B cell (primary cell): Measurements from ENCODE around the gene FCN1. TPM values are rescaled to one million over a fixed set of nuclear protein-coding genes. Genes with fewer than 3 reads are reported as not detected.

Source experiments
- ATAC-seq: fragments of 200-7000 bp; cut with Tn5 transposase; one replicate; pipeline ENCODE4 v1.10.0; 2021; ENCODE audit warnings: low read depth, mild to moderate bottlenecking, moderate number of reproducible peaks, moderate library complexity
- CTCF ChIA-PET: fragments of 350-600 bp; sonication (Branson Sonifier 250); formaldehyde crosslinking; loops from one replicate; lab custom pipeline; 2021; ENCODE audit warnings: antibody characterized with exemption, inconsistent platforms; lab: Charles Lee
- POLR2A ChIA-PET: fragments of 350-600 bp; sonication (Branson Sonifier 250); formaldehyde crosslinking; loops from one replicate; lab custom pipeline; 2021; ENCODE audit warnings: antibody characterized with exemption; lab: Charles Lee
- DNase-seq: peaks from one replicate; pipeline ENCODE4 v3.0.0; 2013
- H2AFZ ChIP-seq: 2 replicates; pipeline ENCODE4 v1.6.1; 2012; ENCODE audit warnings: mild to moderate bottlenecking, low read depth, low read length; ENCODE audit not compliant: insufficient read depth, poor library complexity, severe bottlenecking
- H3K27ac ChIP-seq, 2 donors: 1 replicate in 1 of 2; 2 replicates in 1 of 2; pipeline ENCODE4 v1.5.1; 2012 to 2013; ENCODE audit warnings: low read length in 2 of 2, mild to moderate bottlenecking in 2 of 2, moderate library complexity in 1 of 2
- H3K27me3 ChIP-seq, 4 experiments: fragments of 200-600 bp in 1 of 4; sonication (generic) in 1 of 4; replicated peaks in 1 of 4; 1 replicate in 2 of 4; 2 replicates in 2 of 4; pipeline versions ENCODE4 v1.6.1 to v1.7.0; 2013 to 2016; ENCODE audit warnings: low read length in 3 of 4, mild to moderate bottlenecking in 2 of 4, mixed read lengths in 1 of 4, moderate library complexity in 1 of 4; ENCODE audit not compliant: insufficient read depth in 4 of 4, control insufficient read depth in 3 of 4; ENCODE audit errors: control extremely low read depth in 1 of 4
- H3K36me3 ChIP-seq, 2 experiments: replicated peaks in 1 of 2; 1 replicate in 1 of 2; 2 replicates in 1 of 2; pipeline versions ENCODE4 v1.6.1 to v1.7.1; 2013; ENCODE audit warnings: low read length in 1 of 2; ENCODE audit not compliant: insufficient read depth in 2 of 2, control insufficient read depth in 1 of 2; ENCODE audit errors: control extremely low read depth in 1 of 2, extremely low read depth in 1 of 2
- H3K4me1 ChIP-seq, 2 donors: fragments of 200-600 bp in 1 of 2; sonication (generic) in 1 of 2; 1 replicate in 1 of 2; 2 replicates in 1 of 2; pipeline versions ENCODE4 v1.5.1 to v1.6.1; 2013 to 2017; ENCODE audit warnings: low read length in 2 of 2; ENCODE audit not compliant: control insufficient read depth in 2 of 2, insufficient read depth in 2 of 2
- H3K4me2 ChIP-seq: replicated peaks from 2 replicates; pipeline ENCODE3; 2012; ENCODE audit warnings: mild to moderate bottlenecking, low read depth, low read length; ENCODE audit not compliant: poor library complexity, severe bottlenecking
- H3K4me3 ChIP-seq, 5 experiments: fragments of 200-600 bp in 1 of 5; sonication (generic) in 1 of 5; 1 replicate in 3 of 5; 2 replicates in 2 of 5; pipeline versions ENCODE4 v1.5.1 to v1.7.0; 2011 to 2016; ENCODE audit warnings: low read length in 4 of 5, mild to moderate bottlenecking in 4 of 5, low read depth in 2 of 5, control low read depth in 1 of 5, moderate library complexity in 1 of 5; ENCODE audit not compliant: insufficient read depth in 1 of 5; ENCODE audit errors: control extremely low read depth in 1 of 5, extremely low read depth in 1 of 5
- H3K79me2 ChIP-seq: fragments of 200-600 bp; sonication (generic); one replicate; pipeline ENCODE4 v1.6.0; 2016; ENCODE audit warnings: low read length; ENCODE audit not compliant: control insufficient read depth, insufficient read depth
- H3K9ac ChIP-seq: fragments of 200-600 bp; sonication (generic); 2 replicates; pipeline ENCODE4 v1.6.1; 2017; ENCODE audit warnings: mild to moderate bottlenecking, low read length, moderate library complexity
- H3K9me3 ChIP-seq, 3 donors: one replicate each; pipeline versions ENCODE4 v1.6.1 to v1.7.1; 2013; ENCODE audit warnings: low read length in 2 of 3; ENCODE audit not compliant: control insufficient read depth in 2 of 3, insufficient read depth in 1 of 3; ENCODE audit errors: control extremely low read depth in 1 of 3
- H4K20me1 ChIP-seq: 2 replicates; pipeline ENCODE4 v1.6.0; 2012; ENCODE audit warnings: mild to moderate bottlenecking, low read length; ENCODE audit not compliant: insufficient read depth, control insufficient read depth, poor library complexity, severe bottlenecking
- H3K27ac Mint-ChIP-seq: one replicate; pipeline ENCODE4 v1.8.0; 2021; ENCODE audit warnings: mixed read lengths
- H3K27me3 Mint-ChIP-seq: one replicate; pipeline ENCODE4 v1.8.0; 2021; ENCODE audit warnings: mixed read lengths
- H3K4me1 Mint-ChIP-seq: one replicate; pipeline ENCODE4 v1.8.0; 2021; ENCODE audit warnings: mixed read lengths
- H3K4me3 Mint-ChIP-seq: one replicate; pipeline ENCODE4 v1.8.0; 2021; ENCODE audit warnings: mixed read lengths
- H3K9me3 Mint-ChIP-seq: one replicate; pipeline ENCODE4 v1.8.0; 2022; ENCODE audit warnings: mixed read lengths; ENCODE audit not compliant: insufficient read depth
- EZH2 ChIP-seq: IDR thresholded peaks from 2 replicates; pipeline ENCODE4 v1.6.1; 2012; ENCODE audit warnings: borderline replicate concordance, low read depth, mild to moderate bottlenecking, moderate library complexity, low read length; ENCODE audit not compliant: insufficient read depth, poor library complexity, severe bottlenecking
- WGBS: methylation state at CpG from one replicate; pipeline ENCODE4 v1.1.5; 2013; ENCODE audit warnings: missing lambda C conversion rate; ENCODE audit not compliant: insufficient coverage; 5-methylcytosine and 5-hydroxymethylcytosine counted together
- intact Hi-C: fragments of 100-400 bp; cut with micrococcal nuclease; formaldehyde crosslinking; loops from one replicate; pipeline ENCODE4 v1.10.0; 2022
- polyA plus RNA-seq: library from polyadenylated mRNA; depleted of rRNA; stranded (reverse); fragments of >200 nt; gene quantifications from 2 replicates; pipeline ENCODE4 v1.2.3, GENCODE V29; 2012
- total RNA-seq, 2 donors: library from RNA; stranded (reverse); fragments of 120-200 nt in 1 of 2; gene quantifications; 1 replicate in 1 of 2; 2 replicates in 1 of 2; pipeline versions ENCODE4 v1.2.3 to v1.2.4, GENCODE V29; 2013 to 2022
- TF ChIP-seq, protein P1 (sequence below): fragments of 200-600 bp; IDR thresholded peaks from one replicate; pipeline ENCODE4 v1.8.0; 2022; ENCODE audit warnings: antibody characterized with exemption, mild to moderate bottlenecking

Gene FCN1
- total and polyA plus RNA-seq, 2 donors (not counting 1 experiment from before 2014, with no cell fraction given), result 2.2 to 20.6 TPM

DNA sequence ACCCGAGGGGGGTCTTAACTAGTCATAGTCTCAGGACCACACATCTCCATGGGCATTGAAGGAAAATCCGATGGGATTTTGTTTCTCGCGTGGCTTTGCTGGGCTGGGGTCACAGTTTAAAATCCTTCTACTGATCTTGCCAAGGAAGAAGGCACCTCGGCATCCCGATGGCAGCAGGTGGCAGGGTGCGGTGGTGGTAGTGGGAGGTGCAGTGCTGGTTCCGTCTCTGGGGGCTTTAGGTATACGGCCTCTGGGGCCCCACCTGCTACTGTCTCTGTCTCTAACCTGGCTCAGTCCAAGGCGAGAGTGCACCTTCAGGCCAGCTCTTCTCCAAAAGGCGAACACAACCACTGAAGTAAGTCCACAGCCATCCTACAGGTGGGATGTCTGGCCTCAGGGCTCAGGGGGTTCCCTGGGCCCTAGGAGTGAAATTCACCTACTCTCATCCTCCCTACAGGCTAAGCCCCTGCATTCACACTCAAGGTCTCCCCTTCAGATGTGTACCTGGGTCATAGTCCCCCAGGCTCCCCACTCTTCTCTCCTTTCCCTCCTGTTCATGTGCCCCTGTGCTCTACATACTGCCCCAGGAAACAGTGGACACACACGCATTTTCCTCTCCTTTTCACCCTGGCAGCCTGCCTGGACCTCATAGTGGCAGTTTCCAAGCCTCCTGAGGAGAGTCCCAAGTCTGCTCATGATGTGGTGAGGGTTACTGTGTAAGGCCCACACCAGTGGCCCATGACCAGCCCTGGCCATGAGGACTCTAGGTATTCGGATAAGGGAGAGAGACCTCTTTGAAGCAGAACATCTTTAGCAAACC is 37.8 kb downstream of the FCN1 start:
- CTCF ChIA-PET, result no interaction called here

DNA sequence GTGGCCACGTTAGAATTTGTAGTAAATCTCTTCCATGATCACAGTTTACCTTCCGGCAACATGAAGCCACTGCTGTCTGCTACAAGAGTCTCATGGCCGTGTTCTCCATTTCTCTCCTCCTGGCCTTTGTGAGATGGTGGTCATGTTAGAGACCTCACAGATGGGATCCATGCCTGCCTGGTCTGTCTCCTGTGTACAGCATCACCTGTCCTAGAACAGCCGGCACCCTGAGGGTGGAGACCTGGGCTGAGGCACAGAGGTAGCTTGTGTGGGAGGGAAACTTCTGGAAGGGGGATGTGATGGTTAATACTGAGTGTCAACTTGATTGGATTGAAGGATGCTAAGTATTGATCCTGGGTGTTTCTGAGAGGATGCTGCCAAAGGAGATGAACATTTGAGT is 40.2 kb downstream of the FCN1 start:
- Mint-ChIP-seq H3K4me1 (peaks cover 1% of the 10 kb centered on the region), H3K27ac (no peak overlapping the region), H3K27me3 (peaks cover 6% of the 10 kb centered on the region), H3K9me3 (no peaks in the 10 kb centered on the region), H3K4me3 (no peak overlapping the region)
- Histone ChIP-seq H2AFZ (no peak overlapping the region), H3K4me3 (no peak overlapping the region), H3K4me2 (no peak overlapping the region), H3K79me2 (no peaks in the 10 kb centered on the region), H4K20me1 (no peaks in the 10 kb centered on the region), H3K4me1 (peaks cover 0 to 5% of the 10 kb centered on the region in 2 donors), H3K36me3 (no peaks in the 10 kb centered on the region), H3K27me3 (peaks cover 0 to 14% (median 2%) of the 10 kb centered on the region in 4 experiments), H3K27ac (no peak overlapping the region), H3K9me3 (peaks cover 2 to 7% (median 4%) of the 10 kb centered on the region in 3 donors), H3K9ac (no peak overlapping the region)
- ChIA-PET CTCF (no interaction called here), POLR2A (no interaction called here)
- ATAC-seq (no peak), DNase-seq (no peak)
- TF ChIP-seq, protein P1, sequence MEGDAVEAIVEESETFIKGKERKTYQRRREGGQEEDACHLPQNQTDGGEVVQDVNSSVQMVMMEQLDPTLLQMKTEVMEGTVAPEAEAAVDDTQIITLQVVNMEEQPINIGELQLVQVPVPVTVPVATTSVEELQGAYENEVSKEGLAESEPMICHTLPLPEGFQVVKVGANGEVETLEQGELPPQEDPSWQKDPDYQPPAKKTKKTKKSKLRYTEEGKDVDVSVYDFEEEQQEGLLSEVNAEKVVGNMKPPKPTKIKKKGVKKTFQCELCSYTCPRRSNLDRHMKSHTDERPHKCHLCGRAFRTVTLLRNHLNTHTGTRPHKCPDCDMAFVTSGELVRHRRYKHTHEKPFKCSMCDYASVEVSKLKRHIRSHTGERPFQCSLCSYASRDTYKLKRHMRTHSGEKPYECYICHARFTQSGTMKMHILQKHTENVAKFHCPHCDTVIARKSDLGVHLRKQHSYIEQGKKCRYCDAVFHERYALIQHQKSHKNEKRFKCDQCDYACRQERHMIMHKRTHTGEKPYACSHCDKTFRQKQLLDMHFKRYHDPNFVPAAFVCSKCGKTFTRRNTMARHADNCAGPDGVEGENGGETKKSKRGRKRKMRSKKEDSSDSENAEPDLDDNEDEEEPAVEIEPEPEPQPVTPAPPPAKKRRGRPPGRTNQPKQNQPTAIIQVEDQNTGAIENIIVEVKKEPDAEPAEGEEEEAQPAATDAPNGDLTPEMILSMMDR, result no peak
- no peak for TF ChIP-seq EZH2
- 95% methylated on average over 3 of the region's 4 CpGs for WGBS
- intact Hi-C loops, result no loop called here

More for the DNA sequence above, 37.8 kb downstream of the FCN1 start:
- 95% methylated on average over 13 of the region's 13 CpGs for WGBS
- Mint-ChIP-seq H3K4me1 (peaks cover 1% of the 10 kb centered on the region), H3K4me3 (no peak overlapping the region), H3K27me3 (peaks cover 6% of the 10 kb centered on the region), H3K9me3 (no peaks in the 10 kb centered on the region), H3K27ac (no peak overlapping the region)
- H3K9me3 ChIP-seq, result no peaks in the 10 kb centered on the region
- no peak overlapping the region for H2AFZ ChIP-seq
- H3K4me3 ChIP-seq, result no peak overlapping the region
- POLR2A ChIA-PET, result no interaction called here
- peaks cover 0 to 5% of the 10 kb centered on the region in 2 donors for H3K4me1 ChIP-seq
- TF ChIP-seq, protein P1, result no peak
- no peak for TF ChIP-seq EZH2
- no peaks in the 10 kb centered on the region for H3K79me2 ChIP-seq
- ATAC-seq (no peak), DNase-seq (no peak)
- no peaks in the 10 kb centered on the region for H4K20me1 ChIP-seq
- no peak overlapping the region for H3K4me2 ChIP-seq
- no peaks in the 10 kb centered on the region for H3K36me3 ChIP-seq
- intact Hi-C loops, result no loop called here
- H3K27ac ChIP-seq, result no peak overlapping the region
- H3K9ac ChIP-seq, result no peak overlapping the region
- H3K27me3 ChIP-seq, result peaks cover 0 to 14% (median 2%) of the 10 kb centered on the region in 4 experiments
